ENCODE measurements around the gene THOP1. TPM values are rescaled to one million over a fixed set of nuclear protein-coding genes. Genes with fewer than 3 reads are reported as not detected.

The THOP1 gene
- total RNA-seq, 4 donors from 2014 or later: 57.8 to 88.6 (median 74.7) TPM

DNA sequence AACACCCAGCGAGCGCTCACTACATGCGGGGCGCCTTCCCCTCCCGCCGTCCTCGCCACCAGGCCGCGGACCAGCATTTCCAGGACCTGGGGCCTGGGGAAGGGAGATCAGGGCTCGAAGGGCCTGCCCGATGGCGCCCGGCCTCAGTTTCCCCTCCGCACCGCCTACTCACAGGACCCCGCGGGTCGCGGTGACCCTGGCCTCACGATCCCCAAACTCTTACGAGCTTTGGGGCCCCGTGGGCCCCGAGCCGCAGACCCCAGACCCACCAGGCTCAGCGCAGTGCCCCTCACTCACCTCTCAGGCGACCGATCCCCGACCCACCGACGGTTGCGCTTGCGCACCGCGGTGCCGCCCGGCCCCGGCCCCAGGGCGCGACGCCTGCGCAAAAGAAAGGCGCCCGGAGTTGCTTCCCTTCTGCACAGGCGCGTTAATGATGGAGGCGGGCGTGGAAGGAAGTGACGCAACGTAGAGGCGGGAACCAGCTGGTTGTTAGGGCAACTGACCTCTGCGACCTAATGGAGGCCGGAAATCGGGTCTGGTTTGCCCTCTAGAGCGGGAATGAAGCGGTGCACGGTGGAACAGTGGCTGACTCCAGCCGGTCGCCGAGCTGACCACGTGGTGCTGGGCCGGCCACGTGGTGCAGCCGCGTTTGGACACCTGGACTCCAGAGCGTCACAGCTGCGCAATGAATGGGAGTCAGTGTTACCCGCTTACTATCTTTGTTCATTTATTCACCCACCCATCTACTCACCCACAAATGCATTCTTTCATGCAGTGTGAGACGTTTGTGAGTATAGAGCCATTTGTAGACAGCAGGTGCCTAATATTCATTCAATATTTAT lies 2.1 kb upstream of the THOP1 start, which contains the start of gene SGTA:
Gene SGTA (minus strand): TSS at position 338 of the 845 bp plus-strand sequence. CDS start 14,205 bp downstream, outside the sequence.
- DNase-seq: peak; percentile 87
- Histone ChIP-seq H3K27me3 (no peaks in the 10 kb centered on the region), H3K36me3 (peaks cover 0 to 18% (median 0%) of the 10 kb centered on the region in 3 donors), H3K4me1 (peaks cover 32 to 77% (median 38%) of the 10 kb centered on the region in 3 donors), H3K9me3 (no peaks in the 10 kb centered on the region), H3K4me3 (peak within 1 kb of the TSS; percentile 76 to 100 (median 97)), H3K27ac (peak within 1 kb of the TSS; percentile 88 to 100 (median 99))
- TF ChIP-seq POLR2A (IDR thresholded peaks at IDR 0.05): peak in 3 of 4 donors; percentile 79 to 85 (median 80)
- TF ChIP-seq CTCF (IDR thresholded peaks at IDR 0.05): peak; percentile 22 to 67 (median 48)
- 2 to 10% methylated on average over 2 to 12 of the region's 68 CpGs for WGBS, 2 donors
- intact Hi-C loops (cut with DNase I): no loop called here

GRCh38 chr19:2783781-2784145 lies 1.5 kb upstream of the THOP1 start:
- no peak for TF ChIP-seq POLR2A (IDR thresholded peaks at IDR 0.05)
- no peak for TF ChIP-seq CTCF (IDR thresholded peaks at IDR 0.05)
- no peaks in the 10 kb centered on the region for H3K27me3 ChIP-seq
- peaks cover 0 to 12% (median 0%) of the 10 kb centered on the region in 3 donors for H3K36me3 ChIP-seq
- DNase-seq: no peak
- H3K4me3 ChIP-seq: peak overlapping the region; percentile 76 to 100 (median 97)
- intact Hi-C loops (cut with DNase I): no loop called here
- H3K4me1 ChIP-seq: peaks cover 32 to 76% (median 38%) of the 10 kb centered on the region in 3 donors
- peak overlapping the region; percentile 88 to 100 (median 99) for H3K27ac ChIP-seq
- 73 to 75% methylated on average over 7 of the region's 7 CpGs for WGBS, 2 donors
- H3K9me3 ChIP-seq: no peaks in the 10 kb centered on the region

DNA sequence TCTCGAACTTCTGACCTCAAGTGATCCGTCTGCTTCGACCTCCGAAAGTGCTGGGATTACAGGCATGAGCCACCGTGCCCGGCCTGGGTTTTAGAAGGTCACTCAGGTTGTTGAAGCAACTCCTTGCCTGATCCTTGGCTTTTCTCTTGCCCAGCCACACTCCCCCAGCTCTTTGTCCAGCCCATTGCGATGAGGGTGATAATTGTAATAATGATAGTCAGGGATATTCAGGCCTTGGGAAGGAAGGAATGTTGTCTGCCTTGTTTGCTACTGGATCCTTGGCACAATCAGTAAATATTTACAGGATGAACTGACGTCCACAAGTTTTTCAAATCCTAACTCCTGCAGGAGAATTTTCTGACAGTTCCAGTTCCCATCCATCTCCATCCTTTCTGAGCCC lies 1.8 kb downstream of the THOP1 start:
- intact Hi-C loops (cut with DNase I): no loop called here
- Histone ChIP-seq H3K36me3 (peaks cover 0 to 23% (median 6%) of the 10 kb centered on the region in 3 donors), H3K9me3 (no peaks in the 10 kb centered on the region), H3K4me1 (peaks cover 22 to 42% (median 23%) of the 10 kb centered on the region in 3 donors), H3K27ac (no peak overlapping the region), H3K4me3 (no peak overlapping the region), H3K27me3 (no peaks in the 10 kb centered on the region)
- DNase-seq: no peak
- TF ChIP-seq POLR2A (IDR thresholded peaks at IDR 0.05): no peak
- no peak for TF ChIP-seq CTCF (IDR thresholded peaks at IDR 0.05)
- WGBS, 2 donors: 63 to 80% methylated on average over 2 to 8 of the region's 8 CpGs

GRCh38 chr19:2788237-2788636 lies 2.9 kb downstream of the THOP1 start:
- no peak overlapping the region for H3K27ac ChIP-seq
- peaks cover 0 to 34% (median 6%) of the 10 kb centered on the region in 3 donors for H3K36me3 ChIP-seq
- peaks cover 17 to 36% (median 19%) of the 10 kb centered on the region in 3 donors for H3K4me1 ChIP-seq
- no peaks in the 10 kb centered on the region for H3K9me3 ChIP-seq
- no peak for TF ChIP-seq POLR2A (IDR thresholded peaks at IDR 0.05)
- WGBS, 2 donors: 80 to 81% methylated on average over 2 to 4 of the region's 5 CpGs
- no peak for DNase-seq
- no peaks in the 10 kb centered on the region for H3K27me3 ChIP-seq
- no peak overlapping the region for H3K4me3 ChIP-seq
- intact Hi-C loops (cut with DNase I): no loop called here

- H3K27ac ChIP-seq: no peak overlapping the region
- no peaks in the 10 kb centered on the region for H3K27me3 ChIP-seq
- no peak overlapping the region for H3K4me3 ChIP-seq
- H3K36me3 ChIP-seq: peaks cover 0 to 54% (median 6%) of the 10 kb centered on the region in 3 donors
- intact Hi-C loops (cut with DNase I): loop anchor here (10.0 kb wide), 1 partner anchor 815 kb away; no protein-coding TSS in a partner anchor
- no peak for DNase-seq
- H3K4me1 ChIP-seq: peaks cover 7 to 24% (median 7%) of the 10 kb centered on the region in 3 donors
- H3K9me3 ChIP-seq: no peaks in the 10 kb centered on the region
- TF ChIP-seq POLR2A (IDR thresholded peaks at IDR 0.05) (no peak), CTCF (IDR thresholded peaks at IDR 0.05) (no peak)
- 80% methylated on average over 7 of the region's 14 CpGs; no CpG with 5 or more reads in 1 of the 2 donors for WGBS, 2 donors
These were observed 4.9 kb downstream of the THOP1 start for GRCh38 chr19:2790194-2790556.

All from esophagus squamous epithelium (tissue), 5 donors.